Activated CD8-positive, alpha-beta memory T cell treated with anti-CD3 and anti-CD28 coated beads for 36 hours (primary cell): ENCODE data around the gene ZNF396. TPM values are rescaled to one million over a fixed set of nuclear protein-coding genes. Genes with fewer than 3 reads are reported as not detected.

ENCODE experiments used
- CTCF ChIA-PET: fragments of 350-600 bp; sonication (Branson Sonifier 250); formaldehyde crosslinking; loops from one replicate; lab custom pipeline; 2021; ENCODE audit warnings: antibody characterized with exemption; lab: Charles Lee
- POLR2A ChIA-PET: fragments of 350-600 bp; sonication (Branson Sonifier 250); formaldehyde crosslinking; loops from one replicate; lab custom pipeline; 2021; ENCODE audit warnings: antibody characterized with exemption; lab: Charles Lee
- total RNA-seq, 2 experiments: library from RNA; stranded (reverse); gene quantifications; one replicate each; pipeline ENCODE4 v1.2.3, GENCODE V29; 2021

The ZNF396 gene
- total RNA-seq, 2 experiments from 2014 or later: 0.99 to 1.1 TPM

GRCh38 chr18:35389095-35389618 lies 12.0 kb upstream of the ZNF396 start:
- CTCF ChIA-PET: interaction anchor here (0.6 kb wide), 1 partner anchor 149 kb away, joined by 3 read pairs; no protein-coding TSS in a partner anchor
- POLR2A ChIA-PET: no interaction called here

GRCh38 chr18:35387152-35387571 lies 10.0 kb upstream of the ZNF396 start:
- ChIA-PET CTCF (interaction anchor here (0.6 to 1.3 kb wide), 3 partner anchors 26 to 184 kb away, joined by 3 to 4 read pairs (median 3); no protein-coding TSS in a partner anchor), POLR2A (interaction anchor here (1.0 kb wide), 1 partner anchor 11 kb away, joined by 3 read pairs; no protein-coding TSS in a partner anchor)

- POLR2A ChIA-PET: interaction anchor here (1.0 kb wide), 1 partner anchor 11 kb away, joined by 3 read pairs; no protein-coding TSS in a partner anchor
- CTCF ChIA-PET: interaction anchor here (0.5 to 1.3 kb wide), 13 partner anchors 10 to 540 kb away, joined by 3 to 4 read pairs (median 3); partner anchors contain the start of gene ZNF24
Measured at GRCh38 chr18:35386600-35387100, 9.5 kb upstream of the ZNF396 start.

GRCh38 chr18:35383136-35383535 lies 6.0 kb upstream of the ZNF396 start:
- CTCF ChIA-PET: interaction anchor here (0.9 kb wide), 1 partner anchor 9 kb away, joined by 3 read pairs; no protein-coding TSS in a partner anchor
- POLR2A ChIA-PET: no interaction called here

GRCh38 chr18:35379421-35379820 lies 2.3 kb upstream of the ZNF396 start:
- ChIA-PET POLR2A (no interaction called here), CTCF (no interaction called here)

GRCh38 chr18:35378574-35378896 lies 1.4 kb upstream of the ZNF396 start:
- ChIA-PET CTCF (no interaction called here), POLR2A (no interaction called here)

GRCh38 chr18:35377875-35378573 lies 887 bp upstream of the ZNF396 start:
- CTCF ChIA-PET: no interaction called here

GRCh38 chr18:35376393-35376741 lies 770 bp downstream of the ZNF396 start:
- POLR2A ChIA-PET: interaction anchor here (1.1 kb wide), 1 partner anchor 10 kb away, joined by 3 read pairs; no protein-coding TSS in a partner anchor
- CTCF ChIA-PET: no interaction called here

More at GRCh38 chr18:35377875-35378573, 887 bp upstream of the ZNF396 start:
- POLR2A ChIA-PET: no interaction called here

GRCh38 chr18:35374708-35375107 lies 2.4 kb downstream of the ZNF396 start:
- CTCF ChIA-PET: no interaction called here
- POLR2A ChIA-PET: no interaction called here

GRCh38 chr18:35371412-35372195 lies 5.5 kb downstream of the ZNF396 start:
- POLR2A ChIA-PET: no interaction called here
- CTCF ChIA-PET: no interaction called here

- ChIA-PET CTCF (no interaction called here), POLR2A (no interaction called here)
Measured at GRCh38 chr18:35369126-35369525, 8.0 kb downstream of the ZNF396 start.

GRCh38 chr18:35368595-35368994 lies 8.5 kb downstream of the ZNF396 start:
- ChIA-PET POLR2A (no interaction called here), CTCF (no interaction called here)

GRCh38 chr18:35362531-35362930 lies 14.6 kb downstream of the ZNF396 start:
- ChIA-PET POLR2A (no interaction called here), CTCF (interaction anchor here (1.0 to 1.2 kb wide), 3 partner anchors 12 to 24 kb away, joined by 3 to 4 read pairs (median 3); no protein-coding TSS in a partner anchor)

- POLR2A ChIA-PET: no interaction called here
Measured at GRCh38 chr18:35361570-35362321, 15.4 kb downstream of the ZNF396 start.

GRCh38 chr18:35355140-35355618 lies 22.0 kb downstream of the ZNF396 start:
- ChIA-PET POLR2A (no interaction called here), CTCF (interaction anchor here (0.6 to 2.4 kb wide), 7 partner anchors 10 to 168 kb away, joined by 3 to 8 read pairs (median 3); partner anchors contain the start of gene ZNF397)

More at GRCh38 chr18:35361570-35362321, 15.4 kb downstream of the ZNF396 start:
- CTCF ChIA-PET: interaction anchor here (0.7 to 1.2 kb wide), 4 partner anchors 11 to 61 kb away, joined by 3 to 4 read pairs (median 3); no protein-coding TSS in a partner anchor

- ChIA-PET CTCF (interaction anchor here (0.6 kb wide), 1 partner anchor 123 kb away, joined by 3 read pairs; no protein-coding TSS in a partner anchor), POLR2A (no interaction called here)
Measured at GRCh38 chr18:35352778-35353177, 24.4 kb downstream of the ZNF396 start.

GRCh38 chr18:35352283-35352682 lies 24.9 kb downstream of the ZNF396 start:
- CTCF ChIA-PET: interaction anchor here (0.6 kb wide), 1 partner anchor 123 kb away, joined by 3 read pairs; no protein-coding TSS in a partner anchor
- POLR2A ChIA-PET: no interaction called here

- POLR2A ChIA-PET: no interaction called here
- CTCF ChIA-PET: no interaction called here
Measured at GRCh38 chr18:35348001-35348400, 29.1 kb downstream of the ZNF396 start.
